HG03432 (cell line): ENCODE results near the gene STYX.
A peak's percentile ranks its signal among the peaks of the same experiment; 100 is the strongest.
"Not testable (repeated sequence)": the region's sequence is repeated elsewhere in the genome, so short reads cannot be mapped to it uniquely, and the experiment has no call there.

Experiments
- ATAC-seq: cut with Tn5 transposase; IDR thresholded peaks from one replicate; pipeline ENCODE4 v1.9.1; 2021; ENCODE audit warnings: mild to moderate bottlenecking, moderate library complexity; ENCODE audit not compliant: unreplicated experiment

STYX gene

GRCh38 chr14:52724360-52724644 lies 5.7 kb upstream of the STYX start:
- no peak for ATAC-seq

- not testable (repeated sequence) for ATAC-seq
These were observed 2.5 kb upstream of the STYX start for GRCh38 chr14:52727509-52727908.

GRCh38 chr14:52729035-52729434 lies 931 bp upstream of the STYX start:
- ATAC-seq = not testable (repeated sequence)

GRCh38 chr14:52729585-52729924 lies 411 bp upstream of the STYX start:
- ATAC-seq = no peak

- ATAC-seq = no peak
These were observed 744 bp downstream of the STYX start for GRCh38 chr14:52730709-52731111.

GRCh38 chr14:52733824-52734223 lies 3.9 kb downstream of the STYX start:
- no peak for ATAC-seq

- no peak for ATAC-seq
These were observed 6.0 kb downstream of the STYX start for GRCh38 chr14:52735921-52736489.

GRCh38 chr14:52738409-52738808 lies 8.4 kb downstream of the STYX start:
- no peak for ATAC-seq

- no peak for ATAC-seq
These were observed 10.8 kb downstream of the STYX start for GRCh38 chr14:52740751-52741150.

- ATAC-seq = peak; percentile 33
These were observed 11.9 kb downstream of the STYX start for GRCh38 chr14:52741865-52742264.

GRCh38 chr14:52748647-52749292 lies 18.8 kb downstream of the STYX start:
- no peak for ATAC-seq

GRCh38 chr14:52755607-52756316 lies 25.8 kb downstream of the STYX start:
- ATAC-seq = no peak

GRCh38 chr14:52759145-52759544 lies 29.2 kb downstream of the STYX start:
- ATAC-seq = no peak

- not testable (repeated sequence) for ATAC-seq
These were observed 33.0 kb downstream of the STYX start for GRCh38 chr14:52762923-52763322.

- no peak for ATAC-seq
These were observed 37.3 kb downstream of the STYX start for GRCh38 chr14:52767058-52767833.

- ATAC-seq = no peak
These were observed 39.9 kb downstream of the STYX start for GRCh38 chr14:52769887-52770286.

- ATAC-seq = no peak
These were observed 46.9 kb downstream of the STYX start for GRCh38 chr14:52776816-52777215.

GRCh38 chr14:52778702-52779101 lies 48.7 kb downstream of the STYX start:
- ATAC-seq = no peak

- no peak for ATAC-seq
These were observed 50.9 kb downstream of the STYX start for GRCh38 chr14:52780893-52781292.

- ATAC-seq = no peak
These were observed 51.7 kb downstream of the STYX start for GRCh38 chr14:52781629-52782028.

GRCh38 chr14:52783206-52783605 lies 53.2 kb downstream of the STYX start:
- no peak for ATAC-seq

- ATAC-seq = no peak
These were observed 56.9 kb downstream of the STYX start for GRCh38 chr14:52786887-52787286.
